ENCODE measurements around the gene FLOT2.
"Not testable (repeated sequence)": the region's sequence is repeated elsewhere in the genome, so short reads cannot be mapped to it uniquely, and the experiment has no call there.

FLOT2 gene

DNA sequence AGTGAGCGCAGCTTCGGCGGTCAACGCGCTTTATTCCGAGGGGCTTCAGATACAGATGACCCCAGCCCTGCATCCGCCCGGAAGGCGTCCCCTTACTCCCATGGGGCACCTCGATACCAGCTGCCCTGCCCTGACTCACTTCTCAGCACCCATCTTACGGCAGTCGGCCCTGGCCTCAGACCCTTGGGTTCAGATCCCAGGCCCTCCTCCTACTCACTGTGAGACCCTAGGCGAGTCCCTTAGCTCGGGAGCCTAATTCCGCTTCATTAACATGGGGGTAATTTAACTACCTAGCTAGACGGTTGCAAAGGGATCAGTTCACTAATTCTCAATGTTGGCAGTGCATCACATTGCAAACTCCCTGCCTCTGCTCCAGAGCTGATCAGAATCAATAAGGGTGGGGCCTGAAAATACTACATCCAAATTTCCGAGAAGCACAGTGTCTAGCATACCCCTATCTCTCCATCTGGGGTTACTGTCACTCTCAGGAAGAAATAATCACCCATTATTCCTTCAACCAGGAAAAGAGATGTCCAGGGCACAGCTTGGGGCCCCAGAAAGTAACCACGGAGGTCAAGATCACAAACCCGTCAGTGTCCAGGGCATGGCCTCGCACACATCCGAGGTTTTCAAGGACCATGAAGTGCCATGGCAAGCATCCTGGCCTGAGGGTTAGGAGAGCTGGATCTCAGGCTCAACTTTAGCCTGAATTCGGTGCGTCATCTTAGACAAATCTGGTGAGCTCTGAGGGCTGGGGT is 415 bp upstream of the FLOT2 start:
- DNase-seq: peak in 1 of 56 donors; percentile 50

DNA sequence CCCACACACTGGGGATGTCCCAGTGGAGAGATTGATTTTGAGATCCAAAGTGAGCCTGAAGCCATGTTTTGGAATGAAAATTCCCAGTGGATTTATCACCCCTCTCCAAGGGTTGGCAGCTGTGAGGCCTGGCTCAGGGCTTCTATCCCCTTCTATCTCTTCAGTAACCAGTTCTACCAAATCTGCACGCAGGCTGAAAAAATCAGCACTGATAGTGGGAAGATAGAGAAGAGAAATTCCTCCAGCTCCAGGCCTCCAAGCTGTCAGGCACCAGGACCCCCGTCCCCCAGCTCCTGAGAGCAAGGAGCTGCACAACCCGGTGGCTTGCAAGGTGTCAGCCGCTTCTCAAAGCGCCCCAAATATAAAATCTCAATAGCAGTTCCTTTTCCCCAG is 1.0 kb downstream of the FLOT2 start:
- DNase-seq: peak in 1 of 56 donors; percentile 41

DNA sequence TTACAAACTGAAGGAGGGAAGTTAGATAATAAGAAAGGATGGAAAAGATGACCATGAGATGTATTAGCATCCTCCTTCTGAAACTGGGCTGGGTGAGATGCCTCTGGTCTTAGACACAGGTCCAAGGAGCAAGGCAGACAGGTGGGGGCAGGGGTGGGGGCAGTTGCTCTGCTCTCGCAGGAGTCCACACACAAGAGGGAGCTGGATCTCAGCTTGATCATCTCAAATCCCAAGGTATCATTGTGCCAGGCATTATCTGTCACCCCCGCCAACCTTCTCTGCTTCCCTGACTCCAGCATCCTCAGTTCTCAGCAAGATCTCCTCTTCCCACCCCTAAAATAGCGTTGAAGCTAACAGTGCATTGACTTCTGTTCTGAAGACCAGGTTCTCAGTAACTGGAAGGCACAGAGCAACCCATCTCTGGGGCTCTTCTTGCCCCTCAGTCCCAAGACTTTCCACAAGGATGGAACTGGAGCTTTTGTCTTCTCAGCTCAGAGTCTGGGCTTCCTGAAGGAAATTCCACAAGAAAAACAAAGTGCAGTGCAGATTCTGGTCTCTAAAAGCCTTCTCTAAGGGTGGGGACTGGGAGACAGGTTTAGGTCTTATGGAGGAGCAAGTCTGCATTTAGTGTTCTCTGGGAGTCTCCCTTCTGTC is 1.6 kb downstream of the FLOT2 start:
- no peak for DNase-seq

DNA sequence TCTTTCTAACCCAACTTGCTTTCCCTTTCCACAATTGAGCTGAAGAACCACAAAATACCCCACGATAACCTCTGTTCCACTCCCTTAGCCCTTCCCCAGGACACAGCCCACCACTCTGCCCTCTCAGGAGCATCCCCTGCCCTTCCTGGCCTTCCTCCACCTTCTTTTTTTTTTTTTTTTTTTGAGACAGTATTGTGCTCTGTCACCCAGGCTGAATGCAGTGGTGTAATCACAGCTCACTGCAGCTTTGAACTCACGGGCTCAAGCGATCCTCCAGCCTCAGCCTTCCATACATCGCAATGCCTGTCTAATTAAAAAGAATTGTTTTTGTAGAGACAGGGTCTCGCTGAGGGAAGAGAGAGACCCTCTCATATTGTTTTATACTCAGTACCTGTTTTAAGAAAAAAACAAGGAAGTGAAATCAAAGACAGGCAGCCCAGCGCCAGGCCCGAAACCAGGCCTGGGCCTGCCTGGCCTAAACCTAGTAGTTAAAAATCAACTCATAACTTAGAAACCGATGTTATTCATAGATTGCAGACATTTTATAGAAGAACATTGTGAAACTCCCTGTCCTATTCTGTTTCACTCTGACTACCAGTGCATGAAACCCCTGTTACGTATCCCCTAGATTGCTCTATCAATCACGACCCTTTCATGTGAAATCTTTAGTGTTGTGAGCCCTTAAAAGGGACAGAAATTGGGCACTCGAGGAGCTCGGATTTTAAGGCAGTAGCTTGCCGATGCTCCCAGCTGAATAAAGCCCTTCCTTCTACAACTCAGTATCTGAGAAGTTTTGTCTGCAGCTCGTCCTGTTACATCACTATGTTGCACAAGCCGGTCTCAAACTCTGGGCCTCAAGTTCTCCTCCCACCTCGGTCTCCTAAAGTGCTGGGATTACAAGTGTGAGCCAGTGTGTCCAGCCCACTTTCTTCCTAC is 4.0 kb downstream of the FLOT2 start:
- DNase-seq: not testable (repeated sequence)

DNA sequence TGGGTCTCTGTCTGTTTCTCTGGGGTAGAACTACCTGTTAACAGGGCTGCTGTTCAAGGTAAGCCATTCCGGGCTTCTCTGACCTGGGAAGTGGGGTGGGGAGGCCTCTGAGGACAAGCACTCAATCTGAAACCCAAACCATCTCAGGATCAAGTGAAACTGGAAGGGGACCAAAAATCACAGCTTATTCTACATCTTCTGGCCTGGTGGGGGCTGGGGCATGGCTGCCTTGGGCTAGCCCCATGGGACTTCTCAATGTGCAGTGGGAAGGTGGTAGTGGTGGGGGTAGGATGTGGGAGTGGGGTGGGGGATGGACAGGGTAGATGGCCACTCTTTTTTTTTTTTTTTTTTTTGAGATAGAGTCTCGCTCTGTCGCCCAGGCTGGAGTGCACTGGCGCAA is 5.5 kb downstream of the FLOT2 start:
- DNase-seq: no peak

DNA sequence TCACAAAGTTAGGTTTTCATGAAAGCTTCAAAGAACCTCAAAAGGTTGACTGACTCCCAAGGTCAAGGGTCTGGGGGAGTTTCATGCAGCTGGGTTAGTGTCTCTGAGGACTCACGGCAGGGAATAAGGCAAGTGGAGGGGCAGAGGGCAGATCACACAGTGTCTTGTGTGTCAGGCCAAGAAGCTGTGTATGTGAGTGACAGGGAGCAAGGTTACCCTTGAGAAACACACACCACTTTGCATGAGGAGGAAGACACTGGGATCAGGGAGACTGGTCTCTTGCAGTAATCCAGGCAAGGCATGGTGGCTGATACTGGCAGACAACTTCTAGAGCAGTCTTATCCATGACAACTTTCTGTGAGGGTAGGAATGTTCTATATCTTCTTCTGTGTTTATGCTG is 6.3 kb downstream of the FLOT2 start:
- no peak for DNase-seq

DNA sequence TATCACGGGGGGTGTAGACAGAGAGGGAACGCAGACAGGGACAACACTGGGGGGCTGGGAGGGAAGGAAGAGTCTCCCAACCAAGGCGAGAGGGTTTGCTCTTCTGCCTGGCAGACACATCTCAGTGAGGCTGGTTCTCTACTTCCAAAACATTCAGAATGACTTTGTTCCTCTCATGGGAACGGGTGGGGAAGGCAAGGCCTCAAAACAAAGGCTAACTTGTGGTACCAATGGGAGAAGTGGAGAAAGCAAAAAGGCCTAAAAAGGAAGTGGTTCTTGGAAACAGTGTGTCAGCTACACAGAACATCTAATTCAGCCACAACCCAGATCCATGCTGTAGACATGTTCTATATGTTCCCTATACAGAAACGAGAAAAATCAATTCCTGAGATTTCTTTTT is 7.5 kb downstream of the FLOT2 start:
- no peak for DNase-seq

DNA sequence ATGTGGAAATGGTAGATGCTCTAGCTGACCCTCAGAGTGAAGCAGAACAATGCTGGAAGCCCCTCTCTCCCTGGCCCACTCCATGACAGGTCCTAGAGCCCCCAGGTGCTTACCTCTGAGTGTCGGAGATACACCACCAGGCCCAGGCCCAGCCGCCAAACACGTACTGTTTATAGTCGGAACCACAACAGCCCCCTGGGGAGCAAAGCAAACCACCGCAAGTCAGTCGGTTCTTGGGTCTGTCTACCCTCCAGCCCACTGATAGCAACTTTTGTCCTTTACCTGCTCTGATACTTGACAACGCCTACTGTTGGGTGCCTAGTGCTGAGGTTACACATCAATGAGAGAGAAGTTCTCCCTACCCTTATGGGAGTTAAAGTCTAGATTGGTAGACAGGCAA is 8.7 kb downstream of the FLOT2 start:
- no peak for DNase-seq

DNA sequence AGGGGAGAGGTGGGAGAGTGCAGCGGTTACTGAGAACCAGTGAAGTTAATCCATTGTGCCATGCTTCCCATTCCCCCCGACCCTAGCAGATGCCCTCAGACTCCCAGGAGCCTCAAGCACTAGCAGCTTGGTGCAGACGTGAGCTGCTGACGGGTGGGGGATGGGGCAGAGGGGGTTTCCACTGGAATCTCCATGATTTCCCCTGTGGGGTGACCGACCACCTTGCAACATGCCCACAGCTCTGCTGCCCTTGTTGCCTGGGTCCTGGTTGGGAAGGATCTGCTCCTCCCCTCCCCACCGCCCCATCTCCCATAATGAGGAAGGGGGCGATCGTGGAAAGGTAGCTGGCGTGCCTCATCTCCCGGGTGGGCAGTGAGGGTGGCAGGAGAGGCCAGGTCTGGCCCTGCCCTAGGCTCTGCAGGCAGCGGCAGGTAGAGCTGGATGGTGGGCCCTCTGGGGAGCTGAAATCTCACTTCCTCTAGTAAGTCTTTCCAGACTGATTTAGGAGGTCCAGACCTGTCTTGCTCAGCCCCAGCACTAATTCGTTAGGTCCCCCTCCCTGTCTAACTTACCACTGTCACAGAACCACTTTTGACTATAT is 9.6 kb downstream of the FLOT2 start:
- no peak for DNase-seq

DNA sequence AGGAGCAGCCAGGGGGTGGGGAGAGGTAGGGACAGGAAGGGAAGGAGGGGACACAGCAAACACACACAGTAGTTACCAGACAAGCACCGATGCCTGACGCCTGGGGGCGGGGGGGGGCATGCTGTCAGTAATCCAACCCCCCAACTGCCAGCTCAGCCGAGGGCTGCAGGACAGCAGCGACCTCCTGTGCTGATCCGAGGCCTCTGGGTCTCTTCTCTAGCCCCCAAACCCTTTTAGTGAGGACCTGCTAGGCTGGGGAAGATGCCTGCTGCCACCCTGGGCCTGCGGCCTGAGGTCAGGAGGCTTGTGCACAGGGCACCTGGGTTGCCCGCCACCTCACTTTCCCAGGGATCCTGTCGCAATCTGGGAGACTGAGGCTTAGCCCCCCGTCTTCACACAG is 11.6 kb downstream of the FLOT2 start:
- no peak for DNase-seq

DNA sequence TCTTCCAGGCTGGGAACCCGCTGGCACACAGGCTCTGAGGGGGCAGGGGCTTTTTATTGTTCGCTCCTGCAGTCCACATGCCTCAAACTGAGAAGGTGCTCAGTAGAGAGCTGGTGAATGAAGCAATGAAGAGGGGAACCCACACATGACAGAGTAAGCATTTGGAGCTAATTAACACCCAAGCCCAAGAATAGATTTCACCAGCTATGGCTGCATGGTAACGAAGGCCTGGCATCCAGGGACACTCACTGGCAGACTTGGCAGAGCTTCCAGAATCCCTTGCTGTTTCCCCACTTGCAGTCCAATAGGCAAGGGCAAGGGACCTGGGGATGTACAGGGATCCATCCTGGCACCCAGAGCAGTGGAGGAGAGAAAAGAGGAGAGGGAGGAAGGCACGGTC is 12.2 kb downstream of the FLOT2 start:
- no peak for DNase-seq

DNA sequence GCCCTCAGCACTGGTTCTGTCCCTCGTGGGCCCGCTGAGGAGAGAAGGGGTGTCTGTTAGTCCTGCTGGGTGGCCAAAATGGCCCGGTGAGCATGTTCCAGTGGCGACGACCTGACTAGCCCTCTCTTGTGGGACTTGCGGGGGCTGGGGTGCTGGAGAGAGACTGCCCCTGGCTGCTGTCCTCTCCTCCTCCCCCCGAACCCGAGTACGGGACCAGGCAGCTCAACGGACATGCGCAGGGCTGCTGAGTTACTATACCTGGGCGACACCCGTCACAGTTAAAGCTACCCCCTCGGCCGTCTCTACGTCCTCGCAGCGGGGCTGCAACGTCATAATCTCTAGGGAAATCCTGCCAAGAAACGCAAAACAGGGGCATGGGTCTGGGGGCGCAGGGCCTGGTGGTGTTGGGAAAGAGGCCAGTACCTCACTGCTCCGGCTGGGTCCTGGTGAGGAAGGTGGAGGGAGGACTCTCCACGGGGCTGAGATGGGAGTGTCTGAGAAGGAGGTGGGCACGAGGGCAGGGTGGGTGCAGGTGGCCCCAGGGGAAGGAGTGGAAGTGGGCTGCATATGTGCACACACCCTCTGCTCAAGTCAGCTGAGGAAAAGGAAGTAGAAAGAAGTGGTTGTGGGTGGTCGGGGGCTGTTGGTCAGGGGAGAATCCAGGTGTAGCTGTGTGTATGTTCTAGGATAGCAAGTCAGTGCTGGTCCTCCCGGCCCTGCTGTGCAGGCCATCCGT is 13.4 kb downstream of the FLOT2 start:
- no peak for DNase-seq

DNA sequence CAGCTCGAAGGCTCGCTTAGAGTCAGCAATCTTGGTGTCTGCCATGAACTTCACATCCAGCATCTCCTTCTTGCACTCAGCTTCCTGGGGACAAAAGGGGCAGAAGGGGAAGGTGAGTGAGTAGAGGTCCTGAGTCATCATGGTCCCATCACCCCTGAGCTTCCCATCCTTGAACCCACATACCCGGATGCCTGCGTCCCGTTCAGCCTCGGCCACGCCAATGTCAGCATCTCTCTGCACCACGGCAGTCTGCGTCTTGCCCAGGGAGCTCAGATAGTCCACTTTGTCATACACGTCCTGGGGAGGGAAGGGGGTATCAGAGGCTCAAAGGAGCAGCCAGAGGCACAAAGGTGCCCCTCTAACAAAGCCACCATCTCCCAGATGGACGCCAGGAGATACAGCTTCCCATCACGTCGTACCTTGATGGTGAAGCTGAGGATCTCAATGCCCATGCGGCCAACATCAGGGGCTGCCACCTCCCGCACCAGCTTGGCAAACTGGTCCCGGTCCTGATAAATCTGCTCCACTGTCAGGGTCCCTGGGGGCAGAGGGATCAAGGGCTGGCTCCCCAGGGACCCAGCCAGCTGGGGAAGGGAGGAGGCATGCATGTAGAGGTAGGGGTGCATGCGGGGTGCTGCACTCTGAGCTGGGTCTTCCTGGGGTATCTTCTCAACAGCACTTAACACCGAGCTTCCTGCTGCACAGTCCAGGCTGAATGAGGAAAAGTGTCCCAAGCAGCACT is 15.2 kb downstream of the FLOT2 start:
- DNase-seq: no peak

DNA sequence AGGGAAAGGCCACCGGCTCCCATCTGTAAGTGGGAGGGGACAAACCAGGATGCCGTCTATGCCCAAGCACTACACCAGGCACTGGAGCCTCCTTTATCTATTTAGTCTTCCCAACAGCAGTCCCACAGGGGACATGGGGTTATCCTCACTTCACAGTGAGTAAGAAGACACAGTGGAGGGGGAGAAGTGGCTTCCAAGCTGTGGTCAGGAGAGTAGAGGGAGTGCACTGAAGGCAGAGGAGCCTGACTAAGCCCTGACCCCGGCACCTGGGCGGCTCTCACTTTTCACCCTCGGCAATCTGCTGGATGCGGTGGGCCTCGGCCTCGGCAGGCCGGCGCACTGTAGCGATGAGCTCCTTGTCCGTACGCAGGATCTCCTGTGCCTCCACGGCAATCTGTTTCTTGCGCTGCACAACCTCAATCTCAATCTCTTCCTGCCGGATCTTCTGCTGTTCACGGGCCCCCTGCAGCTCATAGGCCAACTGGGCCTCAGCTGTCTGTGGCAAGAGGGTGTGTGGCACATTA is 15.9 kb downstream of the FLOT2 start:
- no peak for DNase-seq

DNA sequence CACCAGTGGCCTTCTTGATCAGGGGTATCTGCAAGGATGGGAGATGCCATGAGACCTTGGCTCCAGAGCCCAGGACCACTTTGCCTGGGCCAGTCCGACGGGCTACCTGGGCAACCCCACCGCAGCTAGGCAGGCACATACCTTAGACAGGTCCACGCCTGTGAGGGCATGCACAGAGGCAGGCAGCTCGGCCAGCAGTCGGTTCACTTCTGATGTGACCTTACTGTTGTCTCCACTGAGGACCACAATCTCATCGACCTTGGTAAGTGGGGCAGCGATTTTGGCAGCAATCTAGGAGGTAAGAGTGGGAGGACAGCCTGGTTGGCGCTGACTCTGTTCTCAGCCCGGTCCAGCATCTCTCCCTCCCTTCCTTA is 17.0 kb downstream of the FLOT2 start:
- no peak for DNase-seq

DNA sequence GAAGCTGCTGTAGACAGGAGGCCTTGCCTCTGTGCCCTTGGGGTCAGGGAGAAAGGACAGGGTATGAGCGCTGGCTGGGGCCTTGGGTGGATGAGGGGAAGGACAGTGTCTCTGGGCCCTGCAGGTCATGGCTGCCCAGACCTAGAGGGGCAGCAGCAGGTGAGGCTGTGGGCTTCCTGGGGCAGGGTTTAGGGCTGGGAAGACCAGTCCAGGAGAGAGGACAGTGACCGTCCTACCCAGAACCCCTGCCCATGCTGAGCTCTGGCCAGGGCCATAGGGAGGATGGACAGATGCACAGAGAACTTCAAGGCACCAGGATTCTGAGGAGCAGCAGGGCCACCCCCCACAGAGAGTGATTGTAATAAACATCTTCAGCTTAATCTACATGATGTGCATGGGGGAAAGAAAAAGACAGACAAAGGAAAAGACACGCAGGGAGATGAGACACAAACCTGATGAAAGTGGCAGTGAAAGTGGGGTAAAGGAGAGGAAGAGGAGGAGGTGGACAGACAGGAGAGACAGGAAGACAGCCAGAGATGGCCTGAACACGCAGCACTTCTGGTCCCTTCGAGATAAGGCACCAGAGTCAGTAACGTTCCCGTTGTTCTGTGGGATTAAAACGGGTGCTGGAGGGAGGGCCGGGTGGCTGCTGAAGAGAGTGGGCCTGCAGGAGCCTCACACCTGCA is 17.5 kb downstream of the FLOT2 start:
- DNase-seq: no peak

DNA sequence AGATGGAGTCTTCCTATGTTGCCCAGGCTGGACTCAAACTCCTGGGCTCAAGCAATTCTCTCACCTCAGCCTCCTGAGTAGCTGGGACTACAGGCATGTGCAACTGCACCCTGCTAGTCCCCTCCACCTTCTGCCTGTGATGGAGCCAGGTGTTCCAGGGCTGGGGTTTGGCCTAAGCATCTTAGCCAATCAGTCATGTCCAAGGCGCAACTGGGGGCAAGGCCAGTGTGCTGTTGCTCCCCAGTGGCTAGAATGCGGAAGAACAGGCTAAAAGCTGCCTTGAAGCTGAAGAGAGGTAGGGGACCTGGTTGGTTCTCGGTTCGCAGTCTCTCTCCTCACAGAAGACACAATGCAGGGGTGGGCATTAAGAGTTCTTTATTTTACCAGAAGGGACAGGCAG is 18.6 kb downstream of the FLOT2 start:
- DNase-seq: no peak

DNA sequence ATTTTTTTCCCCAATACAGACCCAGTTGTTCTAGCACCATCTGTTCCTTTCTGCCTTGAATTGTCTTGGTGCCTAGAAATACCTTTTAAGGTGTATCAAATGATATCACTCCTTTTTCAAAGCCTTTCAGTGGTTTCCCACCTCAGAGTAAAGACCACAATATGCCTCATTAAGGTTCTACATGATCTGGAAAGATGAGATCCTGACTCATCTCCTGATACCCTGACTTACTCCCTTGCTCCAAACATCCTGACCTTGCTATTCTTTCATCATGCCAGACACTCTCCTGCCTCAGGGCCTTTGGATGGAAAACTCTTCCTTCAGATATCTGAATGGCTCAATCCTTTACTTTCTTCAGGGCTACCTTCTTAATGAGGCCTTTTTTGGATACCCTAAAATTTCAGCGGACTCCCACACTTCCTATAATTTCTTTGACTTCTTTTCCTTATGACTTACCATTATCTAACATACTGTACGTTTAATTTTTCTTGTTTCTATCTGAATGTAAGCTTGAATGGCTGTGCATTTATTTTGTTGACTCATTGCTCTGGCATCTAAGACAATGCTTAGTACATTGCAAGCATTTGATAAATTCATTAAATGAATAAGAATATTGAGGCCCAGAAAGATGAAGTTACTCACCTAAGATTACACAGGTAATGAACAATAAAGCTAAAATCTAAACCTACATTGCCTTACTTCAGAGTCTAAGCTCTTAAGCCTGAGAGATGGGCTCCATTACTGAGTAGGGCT is 19.2 kb downstream of the FLOT2 start:
- DNase-seq: no peak
